Endothelial cell of umbilical vein (primary cell): ENCODE measurements around the gene EFCAB9.

Source experiments
- EZH2 ChIP-seq: IDR thresholded peaks from 2 replicates; pipeline ENCODE4 v1.6.1; 2012; ENCODE audit warnings: borderline replicate concordance, low read depth, mild to moderate bottlenecking, moderate library complexity, low read length, inconsistent platforms; ENCODE audit not compliant: severe bottlenecking
- POLR2A ChIP-seq: IDR thresholded peaks from 2 replicates; pipeline ENCODE4 v1.6.1; 2012; ENCODE audit warnings: low read depth, mild to moderate bottlenecking, control low read depth, low read length
- TF ChIP-seq, protein P1 (sequence below), 2 donors: IDR thresholded peaks; 1 replicate in 1 of 2; 2 replicates in 1 of 2; pipeline ENCODE4 v1.5.1; 2011; ENCODE audit warnings: low read length in 2 of 2, mild to moderate bottlenecking in 2 of 2, moderate library complexity in 2 of 2, control low read depth in 1 of 2, inconsistent platforms in 1 of 2, low read depth in 1 of 2; ENCODE audit not compliant: insufficient read depth in 1 of 2; ENCODE audit errors: extremely low read depth in 1 of 2

DNA sequence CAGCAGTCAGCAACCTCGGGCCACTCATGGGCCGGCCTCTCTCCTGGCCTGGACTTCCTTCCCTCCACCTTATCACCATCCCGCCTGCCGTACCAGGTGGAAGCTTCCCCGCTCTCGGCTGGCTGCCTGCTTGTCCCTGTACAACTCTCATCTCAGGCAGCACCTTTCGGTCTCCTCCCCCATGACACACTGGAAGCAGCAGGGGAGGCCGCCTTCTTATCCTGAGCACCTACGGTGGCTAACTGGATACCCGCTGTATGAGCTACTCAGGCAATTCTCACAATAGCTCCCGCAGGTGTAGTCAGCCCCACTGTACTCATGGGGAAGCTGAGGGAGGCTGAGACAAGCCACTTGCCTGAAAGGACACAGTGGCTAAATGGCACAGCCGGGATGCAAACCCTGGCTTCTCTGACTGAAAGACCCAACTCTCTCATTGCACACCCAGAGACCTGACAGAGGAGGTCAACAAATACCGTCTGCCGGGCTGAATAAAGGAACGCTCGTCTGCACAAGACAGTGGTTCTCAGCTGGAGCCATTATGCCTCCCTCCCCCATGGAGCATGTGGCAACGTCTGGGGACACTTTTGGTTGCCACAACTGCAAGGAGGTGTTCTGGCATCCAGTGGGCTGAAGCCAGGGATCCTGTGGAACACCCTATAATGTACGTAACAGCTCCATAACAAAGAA is 15.5 kb upstream of the EFCAB9 start:
- TF ChIP-seq, protein P1, sequence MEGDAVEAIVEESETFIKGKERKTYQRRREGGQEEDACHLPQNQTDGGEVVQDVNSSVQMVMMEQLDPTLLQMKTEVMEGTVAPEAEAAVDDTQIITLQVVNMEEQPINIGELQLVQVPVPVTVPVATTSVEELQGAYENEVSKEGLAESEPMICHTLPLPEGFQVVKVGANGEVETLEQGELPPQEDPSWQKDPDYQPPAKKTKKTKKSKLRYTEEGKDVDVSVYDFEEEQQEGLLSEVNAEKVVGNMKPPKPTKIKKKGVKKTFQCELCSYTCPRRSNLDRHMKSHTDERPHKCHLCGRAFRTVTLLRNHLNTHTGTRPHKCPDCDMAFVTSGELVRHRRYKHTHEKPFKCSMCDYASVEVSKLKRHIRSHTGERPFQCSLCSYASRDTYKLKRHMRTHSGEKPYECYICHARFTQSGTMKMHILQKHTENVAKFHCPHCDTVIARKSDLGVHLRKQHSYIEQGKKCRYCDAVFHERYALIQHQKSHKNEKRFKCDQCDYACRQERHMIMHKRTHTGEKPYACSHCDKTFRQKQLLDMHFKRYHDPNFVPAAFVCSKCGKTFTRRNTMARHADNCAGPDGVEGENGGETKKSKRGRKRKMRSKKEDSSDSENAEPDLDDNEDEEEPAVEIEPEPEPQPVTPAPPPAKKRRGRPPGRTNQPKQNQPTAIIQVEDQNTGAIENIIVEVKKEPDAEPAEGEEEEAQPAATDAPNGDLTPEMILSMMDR (IDR thresholded peaks at IDR 0.05; ENCODE audit: extremely low read depth in 1 of 2, insufficient read depth in 1 of 2, low read depth in 1 of 2, low read length in 2 of 2), result no peak
- no peak for TF ChIP-seq EZH2
- no peak for TF ChIP-seq POLR2A
